Diencephalon (tissue), 1 donor: ENCODE measurements around the gene ARHGEF10L. TPM values are rescaled to one million over a fixed set of nuclear protein-coding genes. Genes with fewer than 3 reads are reported as not detected.

Source experiments
- total RNA-seq: library from RNA; depleted of rRNA; stranded (reverse); fragments of >200 nt; gene quantifications from one replicate; pipeline ENCODE4 v1.2.3, GENCODE V29; 2014

The ARHGEF10L gene, protein sequence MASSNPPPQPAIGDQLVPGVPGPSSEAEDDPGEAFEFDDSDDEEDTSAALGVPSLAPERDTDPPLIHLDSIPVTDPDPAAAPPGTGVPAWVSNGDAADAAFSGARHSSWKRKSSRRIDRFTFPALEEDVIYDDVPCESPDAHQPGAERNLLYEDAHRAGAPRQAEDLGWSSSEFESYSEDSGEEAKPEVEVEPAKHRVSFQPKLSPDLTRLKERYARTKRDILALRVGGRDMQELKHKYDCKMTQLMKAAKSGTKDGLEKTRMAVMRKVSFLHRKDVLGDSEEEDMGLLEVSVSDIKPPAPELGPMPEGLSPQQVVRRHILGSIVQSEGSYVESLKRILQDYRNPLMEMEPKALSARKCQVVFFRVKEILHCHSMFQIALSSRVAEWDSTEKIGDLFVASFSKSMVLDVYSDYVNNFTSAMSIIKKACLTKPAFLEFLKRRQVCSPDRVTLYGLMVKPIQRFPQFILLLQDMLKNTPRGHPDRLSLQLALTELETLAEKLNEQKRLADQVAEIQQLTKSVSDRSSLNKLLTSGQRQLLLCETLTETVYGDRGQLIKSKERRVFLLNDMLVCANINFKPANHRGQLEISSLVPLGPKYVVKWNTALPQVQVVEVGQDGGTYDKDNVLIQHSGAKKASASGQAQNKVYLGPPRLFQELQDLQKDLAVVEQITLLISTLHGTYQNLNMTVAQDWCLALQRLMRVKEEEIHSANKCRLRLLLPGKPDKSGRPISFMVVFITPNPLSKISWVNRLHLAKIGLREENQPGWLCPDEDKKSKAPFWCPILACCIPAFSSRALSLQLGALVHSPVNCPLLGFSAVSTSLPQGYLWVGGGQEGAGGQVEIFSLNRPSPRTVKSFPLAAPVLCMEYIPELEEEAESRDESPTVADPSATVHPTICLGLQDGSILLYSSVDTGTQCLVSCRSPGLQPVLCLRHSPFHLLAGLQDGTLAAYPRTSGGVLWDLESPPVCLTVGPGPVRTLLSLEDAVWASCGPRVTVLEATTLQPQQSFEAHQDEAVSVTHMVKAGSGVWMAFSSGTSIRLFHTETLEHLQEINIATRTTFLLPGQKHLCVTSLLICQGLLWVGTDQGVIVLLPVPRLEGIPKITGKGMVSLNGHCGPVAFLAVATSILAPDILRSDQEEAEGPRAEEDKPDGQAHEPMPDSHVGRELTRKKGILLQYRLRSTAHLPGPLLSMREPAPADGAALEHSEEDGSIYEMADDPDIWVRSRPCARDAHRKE (N-terminal part only)
- 29.5 TPM for total RNA-seq

DNA sequence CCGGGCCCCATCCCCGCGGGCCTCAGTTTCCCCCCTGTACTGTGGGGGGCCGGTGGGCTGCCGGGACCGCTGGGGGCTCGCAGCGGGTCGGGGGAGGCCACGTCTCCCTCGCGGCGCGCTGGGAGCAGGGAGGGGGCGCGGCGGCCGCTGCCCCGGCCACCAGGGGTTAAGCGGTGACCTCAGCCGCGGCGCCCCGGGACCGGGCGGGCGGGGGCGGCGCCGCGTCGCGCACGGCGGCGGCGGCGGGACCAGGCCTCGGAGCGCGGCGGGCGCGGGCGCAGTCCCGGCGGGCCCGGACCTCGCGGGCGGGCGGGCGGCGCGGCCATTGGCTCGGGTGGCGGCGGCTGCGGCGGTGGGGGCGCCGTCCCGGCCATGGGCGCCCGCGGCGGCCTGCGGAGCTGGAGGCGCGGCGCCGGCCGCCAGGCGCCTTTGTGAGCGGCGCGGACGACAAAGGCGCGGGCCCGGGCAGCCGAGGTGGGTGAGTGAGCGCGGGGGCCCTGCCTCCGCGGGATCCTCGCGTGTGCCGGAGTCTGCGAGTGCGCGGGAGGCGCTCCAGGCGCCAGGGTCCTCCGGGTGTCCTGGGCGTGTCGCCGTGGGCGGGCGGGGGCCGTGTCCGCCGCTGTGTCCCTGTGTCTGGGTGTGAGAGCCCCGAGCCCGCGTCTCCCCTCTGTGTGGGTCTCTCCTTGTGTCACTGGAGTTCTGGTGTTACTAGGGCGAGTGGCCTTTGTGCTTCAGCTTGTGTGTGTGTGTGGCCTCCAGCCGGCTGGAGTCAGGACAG, at the start of gene ARHGEF10L:
TSS of gene ARHGEF10L (plus strand) at position 222 of the 778 bp plus-strand sequence. CDS start 40,898 bp downstream, outside the sequence.

Other genes starting within 250 kb of the ARHGEF10L start
- 0.23 TPM for gene PADI4, start 231.5 kb upstream of the ARHGEF10L start, total RNA-seq
- gene PADI6, start 167.5 kb upstream of the ARHGEF10L start, total RNA-seq, result not detected
- 31.6 TPM for gene RCC2, start 100.0 kb upstream of the ARHGEF10L start, total RNA-seq
- 0.23 TPM for gene ACTL8, start 215.6 kb downstream of the ARHGEF10L start, total RNA-seq